A549 (cell line): ENCODE results near the gene ZNF133. TPM values are rescaled to one million over a fixed set of nuclear protein-coding genes. Genes with fewer than 3 reads are reported as not detected.

Experiments used
- ATAC-seq, 2 experiments: fragments of 200-7000 bp in 1 of 2; fragments of >200 bp in 1 of 2; cut with Nextera tagmentation in 1 of 2; cut with Tn5 transposase in 1 of 2; 3 replicates each; pipeline versions ENCODE4 v1.8.0 to v1.9.1; 2018 to 2020; ENCODE audit warnings: mild to moderate bottlenecking in 1 of 2, moderate library complexity in 1 of 2
- CTCF ChIA-PET: fragments of 300-600 bp; sonication (Branson Sonifier 250); formaldehyde crosslinking; extraction: SDS; loops from one replicate; lab custom pipeline; 2021; ENCODE audit warnings: antibody characterized with exemption, inconsistent platforms; lab: Yijun Ruan, JAX
- POLR2A ChIA-PET: fragments of 350-600 bp; formaldehyde crosslinking; extraction: SDS; loops from one replicate; lab custom pipeline; 2021; ENCODE audit warnings: antibody characterized with exemption, inconsistent platforms; lab: Yijun Ruan, JAX
- DNase-seq, 2 experiments: peaks; one replicate each; pipeline versions ENCODE4 v3.0.0 to v3.0.0-alpha.2; 2011 to 2016; ENCODE audit warnings: low read depth in 1 of 2, low spot score in 1 of 2
- FAIRE-seq: peaks from 2 replicates; lab custom pipeline; 2011; peaks lifted over from hg19 to GRCh38; lab: Jason Lieb, UNC
- H3K27ac ChIP-seq, 2 experiments: fragments of >200 bp; sonication (Bioruptor Twin); formaldehyde crosslinking; 3 replicates each; pipeline ENCODE4 v1.5.1; 2016 to 2017
- H3K4me1 ChIP-seq: fragments of >200 bp; sonication (Bioruptor Twin); formaldehyde crosslinking; 3 replicates; pipeline ENCODE4 v1.6.1; 2016
- H3K4me2 ChIP-seq: fragments of >200 bp; sonication (Bioruptor Twin); formaldehyde crosslinking; 3 replicates; pipeline ENCODE4 v1.6.1; 2016
- H3K4me3 ChIP-seq: fragments of >200 bp; sonication (Bioruptor Twin); formaldehyde crosslinking; 3 replicates; pipeline ENCODE4 v1.5.1; 2016
- H3K9me3 ChIP-seq: fragments of >200 bp; sonication (Bioruptor Twin); formaldehyde crosslinking; 3 replicates; pipeline ENCODE4 v1.6.1; 2016
- CBX8 ChIP-seq: fragments of 200-600 bp; sonication (generic); IDR thresholded peaks from 2 replicates; pipeline ENCODE4 v1.6.1; 2016
- CEBPB ChIP-seq, 2 experiments: fragments of >200 bp in 1 of 2; sonication (Bioruptor Twin) in 1 of 2; formaldehyde crosslinking in 1 of 2; IDR thresholded peaks; 2 replicates each; pipeline ENCODE4 v1.6.1; 2012 to 2016
- CHD2 ChIP-seq: fragments of 150-350 bp; IDR thresholded peaks from 2 replicates; pipeline ENCODE4 v1.6.1; 2014; ENCODE audit warnings: low read length; ENCODE audit not compliant: partially characterized antibody
- EP300 ChIP-seq, 2 experiments: fragments of >200 bp; sonication (Bioruptor Twin); formaldehyde crosslinking; IDR thresholded peaks; 2 replicates in 1 of 2; 3 replicates in 1 of 2; pipeline ENCODE4 v1.6.1; 2016 to 2017
- ESRRA ChIP-seq: fragments of 150-350 bp; IDR thresholded peaks from 2 replicates; pipeline ENCODE4 v1.6.1; 2014; ENCODE audit warnings: mild to moderate bottlenecking, low read length, borderline replicate concordance
- FOSL2 ChIP-seq, 2 experiments: fragments of 450-650 bp in 1 of 2; fragments of >200 bp in 1 of 2; sonication (Bioruptor Twin) in 1 of 2; formaldehyde crosslinking; IDR thresholded peaks; 2 replicates each; pipeline versions ENCODE4 v1.5.0 to v1.6.1; 2016 to 2020; ENCODE audit warnings: mild to moderate bottlenecking in 1 of 2, moderate library complexity in 1 of 2
- HMGXB4 ChIP-seq: fragments of 250-450 bp; sonication (Bioruptor Pico); IDR thresholded peaks from 2 replicates; pipeline ENCODE4 v1.5.0; 2021; ENCODE audit warnings: mild to moderate bottlenecking, moderate library complexity, borderline replicate concordance
- JUN ChIP-seq, 2 experiments: fragments of >200 bp; sonication (Bioruptor Twin); formaldehyde crosslinking; IDR thresholded peaks; 2 replicates in 1 of 2; 3 replicates in 1 of 2; pipeline ENCODE4 v1.6.1; 2016 to 2017
- JUNB ChIP-seq: fragments of >200 bp; sonication (Bioruptor Twin); formaldehyde crosslinking; IDR thresholded peaks from 2 replicates; pipeline ENCODE4 v1.6.1; 2016
- KDM1A ChIP-seq: fragments of 200-600 bp; sonication (generic); IDR thresholded peaks from 2 replicates; pipeline ENCODE4 v1.6.1; 2016; ENCODE audit warnings: low read depth, mild to moderate bottlenecking
- MAZ ChIP-seq: fragments of 150-350 bp; IDR thresholded peaks from 2 replicates; pipeline ENCODE4 v1.6.1; 2014; ENCODE audit warnings: antibody characterized with exemption, low read depth, low read length, borderline replicate concordance
- MYC ChIP-seq: IDR thresholded peaks from 2 replicates; pipeline ENCODE4 v1.6.1; 2012; ENCODE audit warnings: mild to moderate bottlenecking, inconsistent platforms, low read length, improper control_type of control experiment, borderline replicate concordance
- NFE2L2 ChIP-seq: fragments of 150-350 bp; conservative IDR thresholded peaks from 2 replicates; pipeline ENCODE4 v1.6.1; 2014; ENCODE audit warnings: low read length
- NPAS2 ChIP-seq: fragments of 250-450 bp; sonication (Bioruptor Pico); IDR thresholded peaks from 2 replicates; pipeline ENCODE4 v1.8.0; 2022; ENCODE audit warnings: mild to moderate bottlenecking, moderate library complexity, borderline replicate concordance
- NR3C1 ChIP-seq: fragments of >200 bp; sonication (Bioruptor Twin); formaldehyde crosslinking; IDR thresholded peaks from 3 replicates; pipeline ENCODE4 v1.6.1; 2017
- POLR2AphosphoS2 ChIP-seq: conservative IDR thresholded peaks from 2 replicates; pipeline ENCODE4 v1.6.1; 2012; ENCODE audit warnings: low read length, improper control_type of control experiment, inconsistent platforms
- RFX5 ChIP-seq: fragments of 450-650 bp; IDR thresholded peaks from 2 replicates; pipeline ENCODE4 v1.7.1; 2014; ENCODE audit warnings: antibody characterized with exemption, mild to moderate bottlenecking, moderate library complexity
- RNF2 ChIP-seq: fragments of 200-600 bp; sonication (generic); IDR thresholded peaks from 2 replicates; pipeline ENCODE4 v1.6.1; 2016; ENCODE audit warnings: low read depth, mild to moderate bottlenecking, antibody characterized with exemption, moderate library complexity, borderline replicate concordance
- TFCP2L1 ChIP-seq: fragments of 250-450 bp; sonication (Bioruptor Pico); IDR thresholded peaks from 2 replicates; pipeline ENCODE4 v1.5.0; 2021; ENCODE audit warnings: mild to moderate bottlenecking
- TP53 ChIP-seq: fragments of 250-450 bp; sonication (Bioruptor Pico); IDR thresholded peaks from 2 replicates; pipeline ENCODE4 v1.5.0; 2021; ENCODE audit warnings: mild to moderate bottlenecking, moderate library complexity
- ZC3H11A ChIP-seq: fragments of 450-650 bp; IDR thresholded peaks from 2 replicates; pipeline ENCODE4 v1.6.1; 2014; ENCODE audit warnings: antibody characterized with exemption, mild to moderate bottlenecking
- ZSCAN20 ChIP-seq: fragments of 250-450 bp; sonication (Bioruptor Pico); IDR thresholded peaks from 2 replicates; pipeline ENCODE4 v1.8.0; 2022; ENCODE audit warnings: mild to moderate bottlenecking, moderate library complexity
- WGBS: methylation state at CpG from one replicate; pipeline ENCODE4 v1.1.6; 2017; ENCODE audit errors: missing lambda C conversion rate; 5-methylcytosine and 5-hydroxymethylcytosine counted together
- polyA plus RNA-seq, 4 experiments: library from polyadenylated mRNA; depleted of rRNA in 3 of 4; stranded (reverse); fragments of >200 nt; fragmentation: RNase III in 1 of 4; extraction: RNeasy Plus Mini Kit Qiagen cat#74134 plus additional on column Dnase treatment in 1 of 4; gene quantifications; 2 replicates in 3 of 4; 3 replicates in 1 of 4; pipeline ENCODE4 v1.2.3, GENCODE V29; 2011 to 2017
- TF ChIP-seq, protein P1 (sequence below): IDR thresholded peaks from 2 replicates; pipeline ENCODE4 v1.6.1; 2012
- TF ChIP-seq, protein P2 (sequence below): fragments of 150-350 bp; IDR thresholded peaks from 2 replicates; pipeline ENCODE4 v1.6.1; 2014; ENCODE audit warnings: low read depth, mild to moderate bottlenecking, low read length

The ZNF133 gene
- polyA plus RNA-seq, 2 of the 4 experiments (the other 2 are of a cell fraction), result 9.8 to 11.6 TPM

GRCh38 chr20:18252597-18253451 is 35.5 kb upstream of the ZNF133 start:
- peak; percentile 79 to 81 for DNase-seq
- Histone ChIP-seq H3K4me1 (peaks cover 19% of the 10 kb centered on the region), H3K4me2 (peak overlapping the region; percentile 67), H3K27ac (peak overlapping the region; percentile 43 to 73), H3K4me3 (no peak overlapping the region), H3K9me3 (no peaks in the 10 kb centered on the region)
- peak; percentile 95 for FAIRE-seq
- peak; percentile 90 to 92 for ATAC-seq
- CTCF ChIA-PET, result interaction anchor here (0.6 kb wide), 1 partner anchor 233 kb away, joined by 3 read pairs; no protein-coding TSS in a partner anchor
- POLR2A ChIA-PET, result interaction anchor here (1.2 to 2.3 kb wide), 2 partner anchors 28 to 35 kb away, joined by 4 to 9 read pairs; partner anchors contain the start of gene ZNF133
- WGBS, result 31% methylated on average over 20 of the region's 20 CpGs
- TF ChIP-seq FOSL2 (IDR thresholded peaks at IDR 0.05), result no peak
- TF ChIP-seq FOSL2 (CRISPR knock-in tag; IDR thresholded peaks at IDR 0.05), result peak; percentile 54; the same call in 1 of the 2 replicates
- TF ChIP-seq JUNB, result no peak
- TF ChIP-seq MYC, result 0 out of 2 replicates have a peak, but pooled peaks have one; percentile 23

DNA sequence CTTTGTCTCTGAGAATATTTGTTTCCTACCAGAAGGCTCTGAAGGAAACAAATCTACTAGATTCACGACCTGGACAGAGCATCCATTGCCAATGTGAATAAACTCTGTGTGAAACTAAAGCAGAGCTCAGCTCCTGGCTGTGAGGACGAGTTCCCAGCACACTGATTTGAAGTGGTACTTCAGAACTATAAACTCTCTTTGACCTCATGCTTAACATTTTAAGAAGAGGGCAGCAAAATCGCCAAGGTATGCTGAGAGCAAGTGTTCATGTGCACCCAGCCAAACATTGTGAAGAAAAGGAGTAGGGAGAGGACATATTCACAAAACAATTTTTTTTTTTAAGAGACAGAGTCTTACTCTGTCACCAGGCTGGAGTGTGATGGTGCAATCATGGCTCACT is 33.7 kb upstream of the ZNF133 start:
- CTCF ChIA-PET, result interaction anchor here (0.6 to 1.2 kb wide), 6 partner anchors 8 to 695 kb away, joined by 3 to 4 read pairs (median 3); partner anchors contain the start of gene ZNF133
- FAIRE-seq (peak; percentile 23), ATAC-seq (no peak), DNase-seq (no peak)
- TF ChIP-seq JUNB (no peak), ESRRA (no peak), POLR2AphosphoS2 (no peak), KDM1A (no peak), NFE2L2 (no peak), JUN (IDR thresholded peaks at IDR 0.05) (no peak), HMGXB4 (CRISPR knock-in tag) (no peak), TP53 (CRISPR knock-in tag) (no peak)
- H3K4me2 ChIP-seq, result no peak overlapping the region
- H3K4me3 ChIP-seq, result no peak overlapping the region
- H3K27ac ChIP-seq, result no peak overlapping the region; a peak in 1 of 6 replicates
- H3K9me3 ChIP-seq, result no peaks in the 10 kb centered on the region
- POLR2A ChIA-PET, result interaction anchor here (0.6 kb wide), 1 partner anchor 114 kb away, joined by 5 read pairs; no protein-coding TSS in a partner anchor
- 37% methylated on average over 3 of the region's 3 CpGs for WGBS
- H3K4me1 ChIP-seq, result peaks cover 19% of the 10 kb centered on the region

DNA sequence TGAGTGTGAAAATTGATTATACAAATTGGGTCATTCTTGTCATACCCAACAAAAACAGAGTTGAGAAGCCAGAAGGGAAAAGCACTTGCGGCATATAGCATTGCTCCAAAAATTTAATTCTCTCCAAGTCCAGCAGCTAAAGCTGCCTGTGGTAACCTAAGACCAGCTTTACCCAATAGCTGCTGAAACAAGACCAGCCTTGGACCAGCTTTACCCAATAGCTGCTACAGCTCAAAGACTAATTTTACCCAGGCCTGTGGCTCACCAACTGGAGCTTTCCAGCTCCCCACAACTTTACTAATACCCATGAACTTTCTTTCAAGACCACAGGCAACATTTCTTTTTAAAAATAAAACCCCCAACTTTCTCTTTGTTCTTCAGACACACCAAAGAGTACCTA is 32.8 kb upstream of the ZNF133 start:
- ChIA-PET POLR2A (no interaction called here), CTCF (interaction anchor here (1.0 to 1.2 kb wide), 2 partner anchors 21 to 33 kb away, joined by 3 read pairs; partner anchors contain the start of gene ZNF133)
- H3K4me3 ChIP-seq, result no peak overlapping the region
- no peaks in the 10 kb centered on the region for H3K9me3 ChIP-seq
- H3K4me2 ChIP-seq, result no peak overlapping the region
- 92% methylated on average over 1 of the region's 1 CpG for WGBS
- ATAC-seq (no peak), FAIRE-seq (no peak), DNase-seq (no peak)
- TF ChIP-seq TP53 (CRISPR knock-in tag) (no peak), RNF2 (no peak), NR3C1 (no peak), ZC3H11A (no peak), CEBPB (IDR thresholded peaks at IDR 0.05) (no peak), MAZ (no peak), EP300 (IDR thresholded peaks at IDR 0.05) (no peak), NPAS2 (CRISPR knock-in tag) (no peak), RFX5 (no peak), TFCP2L1 (CRISPR knock-in tag) (no peak), CBX8 (no peak), CHD2 (no peak), ZSCAN20 (CRISPR knock-in tag) (no peak)
- TF ChIP-seq, protein P1, sequence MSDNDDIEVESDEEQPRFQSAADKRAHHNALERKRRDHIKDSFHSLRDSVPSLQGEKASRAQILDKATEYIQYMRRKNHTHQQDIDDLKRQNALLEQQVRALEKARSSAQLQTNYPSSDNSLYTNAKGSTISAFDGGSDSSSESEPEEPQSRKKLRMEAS, result no peak
- TF ChIP-seq, protein P2, sequence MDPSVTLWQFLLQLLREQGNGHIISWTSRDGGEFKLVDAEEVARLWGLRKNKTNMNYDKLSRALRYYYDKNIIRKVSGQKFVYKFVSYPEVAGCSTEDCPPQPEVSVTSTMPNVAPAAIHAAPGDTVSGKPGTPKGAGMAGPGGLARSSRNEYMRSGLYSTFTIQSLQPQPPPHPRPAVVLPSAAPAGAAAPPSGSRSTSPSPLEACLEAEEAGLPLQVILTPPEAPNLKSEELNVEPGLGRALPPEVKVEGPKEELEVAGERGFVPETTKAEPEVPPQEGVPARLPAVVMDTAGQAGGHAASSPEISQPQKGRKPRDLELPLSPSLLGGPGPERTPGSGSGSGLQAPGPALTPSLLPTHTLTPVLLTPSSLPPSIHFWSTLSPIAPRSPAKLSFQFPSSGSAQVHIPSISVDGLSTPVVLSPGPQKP, result no peak
- no peak overlapping the region for H3K27ac ChIP-seq
- H3K4me1 ChIP-seq, result peaks cover 19% of the 10 kb centered on the region
